ENCODE measurements around the gene PLEKHA6. TPM values are rescaled to one million over a fixed set of nuclear protein-coding genes. Genes with fewer than 3 reads are reported as not detected.

The PLEKHA6 gene
- total RNA-seq, 1 donor, result 3.9 TPM

DNA sequence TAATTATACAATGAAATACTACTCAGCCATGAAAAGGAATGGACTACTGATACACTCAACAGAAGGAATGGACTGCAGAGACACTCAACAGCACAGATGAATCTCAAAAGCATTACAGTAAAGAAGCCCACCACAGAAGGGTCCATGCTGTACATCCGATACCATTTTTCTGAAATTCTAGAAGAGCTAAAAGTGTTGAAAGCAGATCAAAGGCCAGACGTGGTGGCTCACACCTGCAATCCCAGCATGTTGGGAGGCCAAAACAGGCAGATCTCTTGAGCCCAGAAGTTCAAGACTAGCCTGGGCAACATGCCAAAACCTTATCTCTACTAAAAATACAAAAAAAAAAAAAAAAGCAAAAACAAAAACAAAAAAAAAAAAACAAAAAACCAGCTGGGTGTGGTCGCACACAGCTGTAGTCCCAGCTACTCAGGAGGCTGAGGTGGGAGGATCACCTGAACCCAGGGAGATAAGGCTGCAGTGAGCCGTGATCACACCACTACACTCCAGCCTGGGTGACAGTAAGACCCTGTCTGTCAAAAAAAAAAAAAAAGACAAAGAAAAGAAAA, 36.4 kb upstream of the PLEKHA6 start:
- no peak for DNase-seq (ENCODE audit: low read depth)
- TF ChIP-seq, protein P1, sequence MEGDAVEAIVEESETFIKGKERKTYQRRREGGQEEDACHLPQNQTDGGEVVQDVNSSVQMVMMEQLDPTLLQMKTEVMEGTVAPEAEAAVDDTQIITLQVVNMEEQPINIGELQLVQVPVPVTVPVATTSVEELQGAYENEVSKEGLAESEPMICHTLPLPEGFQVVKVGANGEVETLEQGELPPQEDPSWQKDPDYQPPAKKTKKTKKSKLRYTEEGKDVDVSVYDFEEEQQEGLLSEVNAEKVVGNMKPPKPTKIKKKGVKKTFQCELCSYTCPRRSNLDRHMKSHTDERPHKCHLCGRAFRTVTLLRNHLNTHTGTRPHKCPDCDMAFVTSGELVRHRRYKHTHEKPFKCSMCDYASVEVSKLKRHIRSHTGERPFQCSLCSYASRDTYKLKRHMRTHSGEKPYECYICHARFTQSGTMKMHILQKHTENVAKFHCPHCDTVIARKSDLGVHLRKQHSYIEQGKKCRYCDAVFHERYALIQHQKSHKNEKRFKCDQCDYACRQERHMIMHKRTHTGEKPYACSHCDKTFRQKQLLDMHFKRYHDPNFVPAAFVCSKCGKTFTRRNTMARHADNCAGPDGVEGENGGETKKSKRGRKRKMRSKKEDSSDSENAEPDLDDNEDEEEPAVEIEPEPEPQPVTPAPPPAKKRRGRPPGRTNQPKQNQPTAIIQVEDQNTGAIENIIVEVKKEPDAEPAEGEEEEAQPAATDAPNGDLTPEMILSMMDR (IDR thresholded peaks at IDR 0.05; ENCODE audit: insufficient read depth, low read depth, low read length), result no peak
- H3K4me3 ChIP-seq (ENCODE audit: low read depth, low read length), result no peak overlapping the region

DNA sequence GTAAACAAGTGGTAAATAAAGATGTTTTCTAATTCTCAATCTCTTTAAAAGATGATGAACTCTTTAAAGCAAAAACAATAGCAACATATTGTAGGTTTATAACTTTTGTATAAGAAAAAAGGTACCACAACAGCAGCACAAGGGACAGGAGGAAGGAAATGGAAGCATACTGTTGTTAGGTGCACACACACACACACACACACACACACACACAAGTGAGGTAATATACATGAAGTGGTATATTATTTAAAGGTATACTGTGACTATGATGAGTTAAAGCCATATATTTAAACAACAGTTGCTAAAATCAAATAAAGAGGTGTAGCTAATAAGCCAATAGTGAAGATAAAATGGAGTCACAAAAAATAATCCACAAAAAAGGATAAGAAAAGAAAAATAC, 31.9 kb upstream of the PLEKHA6 start:
- no peak overlapping the region for H3K4me3 ChIP-seq (ENCODE audit: low read depth, low read length)
- TF ChIP-seq, protein P1 (IDR thresholded peaks at IDR 0.05; ENCODE audit: insufficient read depth, low read depth, low read length), result no peak
- no peak for DNase-seq (ENCODE audit: low read depth)

DNA sequence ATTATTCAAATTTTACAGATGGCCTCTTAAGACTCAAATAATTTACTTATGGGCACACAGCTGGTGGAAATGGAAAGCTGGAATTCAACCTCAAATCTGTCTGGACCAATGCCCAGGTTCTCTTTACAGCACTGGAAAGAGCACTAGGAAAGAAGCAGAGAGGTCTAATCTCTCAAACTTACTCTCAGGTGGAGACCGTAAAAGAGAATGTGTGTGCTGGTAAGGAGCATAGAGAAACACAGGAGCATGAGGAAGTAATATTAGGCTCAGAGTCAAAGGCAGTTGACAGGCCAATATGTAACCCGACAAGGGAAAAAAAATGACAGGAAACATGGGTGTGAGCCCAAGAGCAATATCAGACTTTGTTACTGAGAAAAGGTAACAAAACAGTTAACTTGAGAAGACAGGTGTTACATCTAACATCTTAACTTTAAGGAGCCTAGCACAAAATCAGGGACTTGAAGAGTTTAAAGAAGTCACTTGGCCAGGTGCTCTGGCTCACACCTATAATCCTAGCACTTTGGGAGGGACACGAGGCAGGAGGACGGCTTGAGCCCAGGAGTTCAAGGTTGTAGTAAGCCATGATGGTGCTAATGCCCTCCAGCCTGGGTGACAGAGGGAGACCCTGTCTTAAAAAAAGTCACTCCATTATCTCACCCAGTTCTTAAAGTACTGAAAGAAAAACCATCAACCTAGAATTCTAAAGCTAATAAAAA, 31.2 kb upstream of the PLEKHA6 start:
- H3K4me3 ChIP-seq (ENCODE audit: low read depth, low read length), result no peak overlapping the region
- peak; percentile 39 for DNase-seq (ENCODE audit: low read depth)
- TF ChIP-seq, protein P1 (IDR thresholded peaks at IDR 0.05; ENCODE audit: insufficient read depth, low read depth, low read length), result no peak

DNA sequence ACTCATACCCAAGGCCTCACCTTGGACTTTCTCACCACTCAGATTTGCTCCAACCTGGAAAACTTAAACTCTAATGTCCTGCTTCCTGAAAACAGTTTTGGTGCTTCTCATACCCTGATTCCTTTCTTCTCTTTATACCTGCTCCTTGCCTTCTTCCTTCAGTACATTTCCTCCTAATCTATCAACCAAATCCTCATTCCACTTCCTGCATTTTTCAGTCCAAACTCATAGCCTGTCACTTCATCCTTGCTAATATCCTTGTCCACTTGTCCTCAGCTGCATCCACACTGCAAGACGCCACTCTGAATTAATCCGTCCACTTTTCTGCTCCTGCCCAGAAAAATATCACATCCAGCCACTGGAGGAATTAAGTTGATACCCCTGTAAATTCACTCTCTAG, 26.0 kb upstream of the PLEKHA6 start:
- TF ChIP-seq, protein P1 (IDR thresholded peaks at IDR 0.05; ENCODE audit: insufficient read depth, low read depth, low read length), result no peak
- no peak for DNase-seq (ENCODE audit: low read depth)
- H3K4me3 ChIP-seq (ENCODE audit: low read depth, low read length), result no peak overlapping the region

DNA sequence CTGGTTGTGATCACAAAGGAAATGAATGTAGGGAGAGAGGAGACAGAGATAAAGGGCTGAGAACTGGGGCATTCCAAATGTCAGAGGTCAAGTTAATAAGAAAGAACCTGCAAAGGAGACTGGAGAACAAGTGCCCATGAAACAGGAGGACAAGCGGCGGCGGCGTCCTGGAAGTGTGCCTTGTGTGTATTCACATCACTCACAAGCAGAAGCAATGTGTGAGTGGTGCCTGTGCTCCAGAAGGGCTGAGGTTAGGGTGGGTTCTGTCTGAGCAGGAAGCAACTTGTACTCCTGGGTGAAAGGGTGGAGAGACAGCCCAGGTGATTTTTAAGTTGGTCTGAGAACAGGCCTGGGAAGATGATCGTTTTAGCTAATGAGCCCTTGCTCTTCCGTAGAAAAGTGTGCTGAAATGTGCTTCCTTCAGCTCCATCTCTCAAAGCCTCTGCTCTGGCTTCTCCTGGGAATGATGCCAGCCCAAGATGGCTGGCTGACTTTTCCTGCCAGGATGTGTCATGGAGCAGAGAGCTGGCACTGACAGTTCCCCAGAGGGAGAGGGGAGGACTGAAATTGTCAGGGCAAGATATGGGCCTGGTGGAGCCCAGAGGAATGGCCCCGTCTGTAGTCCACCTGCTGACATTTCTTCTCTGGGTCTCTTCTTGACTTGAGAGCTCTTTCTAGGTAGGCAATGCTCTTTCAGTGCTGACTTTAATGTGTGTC, 25.1 kb upstream of the PLEKHA6 start:
- DNase-seq (ENCODE audit: low read depth), result no peak
- TF ChIP-seq, protein P1 (IDR thresholded peaks at IDR 0.05; ENCODE audit: insufficient read depth, low read depth, low read length), result no peak
- H3K4me3 ChIP-seq (ENCODE audit: low read depth, low read length), result no peak overlapping the region

DNA sequence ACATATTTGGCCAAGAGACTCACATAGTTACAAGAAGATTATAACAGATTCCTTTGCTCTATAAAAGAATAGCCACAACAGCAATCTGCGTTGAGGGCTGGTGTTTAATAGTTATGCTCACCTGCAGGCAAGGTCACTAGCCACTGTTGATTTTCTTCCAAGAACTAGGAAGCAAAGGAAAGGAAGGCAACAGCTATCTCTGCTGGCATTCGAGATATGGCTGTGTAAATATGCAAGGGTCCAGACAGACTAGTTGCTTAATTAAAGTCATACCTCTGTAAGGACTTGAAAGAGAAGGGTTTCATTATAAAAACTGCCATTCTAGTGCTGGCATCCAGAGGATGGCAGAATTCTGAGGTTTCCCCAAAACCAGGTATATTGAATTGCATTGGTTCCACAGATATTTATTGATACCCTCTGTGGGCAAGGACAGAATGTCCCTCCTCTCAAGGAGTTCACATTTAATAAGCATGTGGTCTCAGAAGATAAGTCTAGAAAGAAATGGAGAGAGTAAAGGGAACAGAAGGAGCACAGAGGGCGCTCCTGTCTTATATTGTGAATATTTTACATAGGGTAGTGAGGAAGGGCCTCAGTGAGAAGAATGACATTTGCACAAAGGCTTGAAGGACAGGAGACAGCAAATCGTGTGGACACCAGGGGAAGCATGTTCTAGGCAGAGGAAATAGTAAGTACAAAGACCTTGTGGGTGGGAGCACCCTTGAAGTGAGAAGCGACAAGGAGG, 23.6 kb upstream of the PLEKHA6 start:
- H3K4me3 ChIP-seq (ENCODE audit: low read depth, low read length), result no peak overlapping the region
- TF ChIP-seq, protein P1 (IDR thresholded peaks at IDR 0.05; ENCODE audit: insufficient read depth, low read depth, low read length), result no peak
- no peak for DNase-seq (ENCODE audit: low read depth)

All from fibroblast of villous mesenchyme (primary cell).